Endothelial cell of umbilical vein (primary cell): Measurements from ENCODE around the gene RAMP3. TPM values are rescaled to one million over a fixed set of nuclear protein-coding genes. Genes with fewer than 3 reads are reported as not detected.

Source experiments
- BruUV-seq: library from RNA; stranded (reverse); fragments of 400-500 nt; replicated peaks from 2 replicates; lab custom pipeline; 2021; lab: Mats Ljungman, UMichigan
- CTCF ChIA-PET: fragments of 300-600, 350-600 bp; sonication (Branson Sonifier 250); formaldehyde crosslinking; loops from one replicate; lab custom pipeline; 2021; ENCODE audit warnings: antibody characterized with exemption, inconsistent platforms; lab: Charles Lee
- POLR2A ChIA-PET: fragments of 300-600, 350-600 bp; sonication (Branson Sonifier 250); formaldehyde crosslinking; loops from one replicate; lab custom pipeline; 2021; ENCODE audit warnings: antibody characterized with exemption, inconsistent platforms; lab: Charles Lee
- DNase-seq: peaks from one replicate; pipeline ENCODE4 v3.0.0-alpha.2; 2011; ENCODE audit warnings: low read depth, low spot score
- FAIRE-seq: peaks from 2 replicates; lab custom pipeline; 2011; peaks lifted over from hg19 to GRCh38; lab: Jason Lieb, UNC
- H2AFZ ChIP-seq: 2 replicates; pipeline ENCODE4 v1.6.0; 2012; ENCODE audit warnings: low read depth, low read length, control low read depth, inconsistent platforms
- H3K27ac ChIP-seq: 2 replicates; pipeline ENCODE4 v1.5.1; 2011; ENCODE audit warnings: low read depth, mild to moderate bottlenecking, control low read depth, low read length, moderate library complexity; ENCODE audit not compliant: insufficient read depth
- H3K27me3 ChIP-seq, 2 experiments: 2 replicates each; pipeline versions ENCODE4 v1.6.0 to v1.6.1; 2011; ENCODE audit warnings: low read length in 2 of 2, mixed read lengths in 1 of 2; ENCODE audit not compliant: control insufficient read depth in 2 of 2, insufficient read depth in 2 of 2
- H3K36me3 ChIP-seq, 2 experiments: 2 replicates in 1 of 2; 3 replicates in 1 of 2; pipeline ENCODE4 v1.5.1; 2011; ENCODE audit warnings: low read length in 2 of 2, mild to moderate bottlenecking in 1 of 2, moderate library complexity in 1 of 2; ENCODE audit not compliant: control insufficient read depth in 2 of 2, insufficient read depth in 2 of 2; ENCODE audit errors: extremely low read depth in 1 of 2
- H3K4me1 ChIP-seq: 3 replicates; pipeline ENCODE4 v1.5.1; 2011; ENCODE audit warnings: mild to moderate bottlenecking, low read length; ENCODE audit not compliant: control insufficient read depth, insufficient read depth; ENCODE audit errors: extremely low read depth
- H3K4me2 ChIP-seq: 2 replicates; pipeline ENCODE4 v1.6.1; 2011; ENCODE audit warnings: low read length, control low read depth, mixed read lengths; ENCODE audit not compliant: insufficient read depth
- H3K4me3 ChIP-seq, 3 experiments: fragments of 200-600 bp in 1 of 3; sonication (generic), shearing (Covaris generic) in 1 of 3; replicated peaks in 1 of 3; 2 replicates each; pipeline ENCODE4 v1.5.1; 2011 to 2016; ENCODE audit warnings: control low read depth in 3 of 3, low read length in 3 of 3, mild to moderate bottlenecking in 2 of 3, inconsistent platforms in 1 of 3, low read depth in 1 of 3, moderate library complexity in 1 of 3; ENCODE audit not compliant: insufficient read depth in 1 of 3
- H3K79me2 ChIP-seq: 2 replicates; pipeline ENCODE4 v1.6.0; 2012; ENCODE audit warnings: low read length, inconsistent platforms; ENCODE audit not compliant: control insufficient read depth, insufficient read depth
- H3K9ac ChIP-seq: replicated peaks from 2 replicates; pipeline ENCODE3; 2011; ENCODE audit warnings: low read length, control low read depth; ENCODE audit not compliant: insufficient read depth; ENCODE audit errors: extremely low read depth
- H3K9me1 ChIP-seq: replicated peaks from 3 replicates; pipeline ENCODE4 v1.6.0; 2011; ENCODE audit warnings: mild to moderate bottlenecking, low read length; ENCODE audit not compliant: control insufficient read depth, insufficient read depth; ENCODE audit errors: extremely low read depth
- H3K9me3 ChIP-seq: replicated peaks from 2 replicates; pipeline ENCODE4 v1.5.1; 2012; ENCODE audit warnings: low read length, inconsistent platforms; ENCODE audit not compliant: control insufficient read depth, insufficient read depth
- H4K20me1 ChIP-seq: replicated peaks from 2 replicates; pipeline ENCODE3; 2011; ENCODE audit warnings: mild to moderate bottlenecking, low read length; ENCODE audit not compliant: control insufficient read depth, insufficient read depth; ENCODE audit errors: extremely low read depth
- EZH2 ChIP-seq: IDR thresholded peaks from 2 replicates; pipeline ENCODE4 v1.6.1; 2012; ENCODE audit warnings: borderline replicate concordance, low read depth, mild to moderate bottlenecking, moderate library complexity, low read length, inconsistent platforms; ENCODE audit not compliant: severe bottlenecking
- FOS ChIP-seq: IDR thresholded peaks from 2 replicates; pipeline ENCODE4 v1.6.1; 2011; ENCODE audit warnings: mild to moderate bottlenecking, low read length, moderate library complexity, borderline replicate concordance; ENCODE audit not compliant: insufficient read depth
- JUN ChIP-seq: IDR thresholded peaks from 2 replicates; pipeline ENCODE4 v1.6.1; 2011; ENCODE audit warnings: borderline replicate concordance, low read depth; ENCODE audit not compliant: insufficient read length, insufficient read depth
- MYC ChIP-seq: IDR thresholded peaks from one replicate; pipeline ENCODE4 v1.6.1; 2011; ENCODE audit warnings: mild to moderate bottlenecking, low read depth, low read length
- POLR2AphosphoS5 ChIP-seq: IDR thresholded peaks from 2 replicates; pipeline ENCODE4 v1.6.1; 2012; ENCODE audit warnings: low read depth, mild to moderate bottlenecking, control low read depth, low read length, moderate library complexity; ENCODE audit not compliant: insufficient read depth
- dilution Hi-C: fragments of 300-500 bp; cut with MboI; formaldehyde crosslinking; loops from one replicate; pipeline ENCODE4 v1.15.0; 2019; ENCODE audit warnings: low sequenced_read_pairs; ENCODE audit not compliant: extremely low pct_ligation_motif_present
- intact Hi-C: fragments of 100-400 bp; cut with micrococcal nuclease; formaldehyde crosslinking; loops from one replicate; pipeline ENCODE4 v1.10.0; 2022
- polyA plus RNA-seq, 4 experiments: library from polyadenylated mRNA; depleted of rRNA in 3 of 4; stranded (reverse) in 3 of 4; unstranded in 1 of 4; fragments of >200 nt; gene quantifications; 2 replicates each; pipeline versions ENCODE4 v1.2.1 to v1.2.3, GENCODE V29; 2011 to 2012; ENCODE audit warnings: missing spikeins in 1 of 4
- total RNA-seq: library from RNA; stranded (reverse); gene quantifications from 2 replicates; pipeline ENCODE4 v1.2.3, GENCODE V29; 2021
- TF ChIP-seq, protein P1 (sequence below), 2 donors: IDR thresholded peaks; 1 replicate in 1 of 2; 2 replicates in 1 of 2; pipeline ENCODE4 v1.5.1; 2011; ENCODE audit warnings: low read length in 2 of 2, mild to moderate bottlenecking in 2 of 2, moderate library complexity in 2 of 2, control low read depth in 1 of 2, inconsistent platforms in 1 of 2, low read depth in 1 of 2; ENCODE audit not compliant: insufficient read depth in 1 of 2; ENCODE audit errors: extremely low read depth in 1 of 2

The RAMP3 gene
- total and polyA plus RNA-seq, 2 donors (not counting 3 experiments of a cell fraction or from before 2014, with no cell fraction given) = not detected

DNA sequence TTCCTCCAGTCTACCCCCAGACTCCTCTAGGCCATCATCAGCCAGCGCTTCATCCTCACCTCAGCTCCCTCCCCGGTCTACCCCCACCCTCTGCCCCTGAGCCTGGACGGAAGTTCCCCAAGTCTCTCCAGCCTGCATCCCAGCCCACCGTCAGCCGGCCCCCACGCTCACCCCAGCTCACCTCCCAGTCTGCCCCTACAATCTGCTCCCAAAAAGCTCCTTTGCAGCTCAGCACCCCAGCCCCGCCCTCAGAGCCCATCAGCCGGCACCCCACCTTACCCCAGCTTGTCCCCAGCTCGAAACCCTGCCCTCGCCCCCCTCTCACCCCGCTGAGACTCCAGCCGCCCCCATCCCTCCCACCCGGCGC lies 322 bp upstream of the RAMP3 start:
- H3K4me1 ChIP-seq = no peaks in the 10 kb centered on the region
- H3K9me1 ChIP-seq = no peaks in the 10 kb centered on the region
- no peak for TF ChIP-seq FOS
- no peak for TF ChIP-seq JUN
- no peak for TF ChIP-seq POLR2AphosphoS5
- peaks cover 21 to 23% of the 10 kb centered on the region in 2 experiments for H3K27me3 ChIP-seq
- POLR2A ChIA-PET = no interaction called here
- no peaks in the 10 kb centered on the region for H3K79me2 ChIP-seq
- H3K27ac ChIP-seq = no peak overlapping the region
- H4K20me1 ChIP-seq = no peaks in the 10 kb centered on the region
- intact Hi-C loops = no loop called here
- H2AFZ ChIP-seq = no peak overlapping the region
- DNase-seq (no peak), FAIRE-seq (no peak)
- CTCF ChIA-PET = interaction anchor here (1.1 to 6.5 kb wide), 2 partner anchors 93 to 103 kb away, joined by 3 to 87 read pairs; no protein-coding TSS in a partner anchor
- no peaks in the 10 kb centered on the region for H3K9me3 ChIP-seq
- dilution Hi-C loops = no loop called here
- H3K36me3 ChIP-seq = no peaks in the 10 kb centered on the region
- H3K4me2 ChIP-seq = no peak overlapping the region
- H3K9ac ChIP-seq = no peak overlapping the region
- no TSS peak for BruUV-seq
- H3K4me3 ChIP-seq = no peak overlapping the region

DNA sequence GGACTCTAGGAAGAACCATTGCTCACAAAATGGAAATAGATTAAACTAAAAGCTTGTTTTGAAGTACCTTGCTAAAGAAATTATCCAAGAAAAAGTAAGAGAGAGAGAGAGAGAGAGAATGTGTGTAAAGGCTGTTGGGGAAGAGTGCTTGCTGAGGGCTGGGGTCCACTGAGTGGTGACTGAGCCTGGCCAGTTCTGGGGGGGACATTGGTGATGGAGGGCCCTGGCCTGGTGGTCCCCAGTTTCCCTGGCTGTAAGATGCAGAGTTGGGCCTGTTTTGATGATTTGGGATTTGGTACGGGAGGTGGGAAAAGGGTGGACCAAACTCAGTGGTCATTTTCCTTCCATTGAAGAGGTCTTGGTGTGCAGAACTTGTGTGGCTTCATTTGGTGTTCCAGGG lies 880 bp downstream of the RAMP3 start:
- Histone ChIP-seq H2AFZ (no peak overlapping the region), H3K9ac (no peak overlapping the region), H3K9me1 (no peaks in the 10 kb centered on the region), H3K4me3 (no peak overlapping the region), H3K27ac (no peak overlapping the region), H3K36me3 (no peaks in the 10 kb centered on the region), H3K4me1 (no peaks in the 10 kb centered on the region), H3K79me2 (no peaks in the 10 kb centered on the region), H3K9me3 (no peaks in the 10 kb centered on the region), H4K20me1 (no peaks in the 10 kb centered on the region), H3K27me3 (peaks cover 21 to 23% of the 10 kb centered on the region in 2 experiments), H3K4me2 (no peak overlapping the region)
- TF ChIP-seq, protein P1, sequence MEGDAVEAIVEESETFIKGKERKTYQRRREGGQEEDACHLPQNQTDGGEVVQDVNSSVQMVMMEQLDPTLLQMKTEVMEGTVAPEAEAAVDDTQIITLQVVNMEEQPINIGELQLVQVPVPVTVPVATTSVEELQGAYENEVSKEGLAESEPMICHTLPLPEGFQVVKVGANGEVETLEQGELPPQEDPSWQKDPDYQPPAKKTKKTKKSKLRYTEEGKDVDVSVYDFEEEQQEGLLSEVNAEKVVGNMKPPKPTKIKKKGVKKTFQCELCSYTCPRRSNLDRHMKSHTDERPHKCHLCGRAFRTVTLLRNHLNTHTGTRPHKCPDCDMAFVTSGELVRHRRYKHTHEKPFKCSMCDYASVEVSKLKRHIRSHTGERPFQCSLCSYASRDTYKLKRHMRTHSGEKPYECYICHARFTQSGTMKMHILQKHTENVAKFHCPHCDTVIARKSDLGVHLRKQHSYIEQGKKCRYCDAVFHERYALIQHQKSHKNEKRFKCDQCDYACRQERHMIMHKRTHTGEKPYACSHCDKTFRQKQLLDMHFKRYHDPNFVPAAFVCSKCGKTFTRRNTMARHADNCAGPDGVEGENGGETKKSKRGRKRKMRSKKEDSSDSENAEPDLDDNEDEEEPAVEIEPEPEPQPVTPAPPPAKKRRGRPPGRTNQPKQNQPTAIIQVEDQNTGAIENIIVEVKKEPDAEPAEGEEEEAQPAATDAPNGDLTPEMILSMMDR (IDR thresholded peaks at IDR 0.05; ENCODE audit: extremely low read depth in 1 of 2, insufficient read depth in 1 of 2, low read depth in 1 of 2, low read length in 2 of 2) = no peak
- TF ChIP-seq FOS (no peak), JUN (no peak), EZH2 (no peak), MYC (no peak)
- ChIA-PET CTCF (interaction anchor here (0.6 to 6.5 kb wide), 3 partner anchors 20 to 696 kb away, joined by 3 to 87 read pairs (median 3); no protein-coding TSS in a partner anchor), POLR2A (no interaction called here)
- intact Hi-C loops = no loop called here
- DNase-seq = no peak
- dilution Hi-C loops = no loop called here
- no TSS peak for BruUV-seq
- no peak for FAIRE-seq
